Hepatocyte (in vitro differentiated cells): ENCODE data around the gene ABLIM2.

Source experiments
- CTCF ChIP-seq: fragments of 200-600 bp; sonication (generic); IDR thresholded peaks from 2 replicates; pipeline ENCODE4 v1.5.1; 2016; ENCODE audit warnings: antibody characterized with exemption, mild to moderate bottlenecking; ENCODE audit not compliant: poor library complexity
- EZH2 ChIP-seq: fragments of 200-600 bp; sonication (generic); IDR thresholded peaks from 2 replicates; pipeline ENCODE4 v1.6.1; 2016; ENCODE audit warnings: antibody characterized with exemption, mild to moderate bottlenecking, borderline replicate concordance
- EZH2phosphoT487 ChIP-seq: fragments of 200-600 bp; sonication (generic); IDR thresholded peaks from one replicate; pipeline ENCODE4 v1.6.1; 2018; ENCODE audit warnings: antibody characterized with exemption, mild to moderate bottlenecking, low read depth, moderate library complexity; ENCODE audit not compliant: unreplicated experiment, severe bottlenecking

DNA sequence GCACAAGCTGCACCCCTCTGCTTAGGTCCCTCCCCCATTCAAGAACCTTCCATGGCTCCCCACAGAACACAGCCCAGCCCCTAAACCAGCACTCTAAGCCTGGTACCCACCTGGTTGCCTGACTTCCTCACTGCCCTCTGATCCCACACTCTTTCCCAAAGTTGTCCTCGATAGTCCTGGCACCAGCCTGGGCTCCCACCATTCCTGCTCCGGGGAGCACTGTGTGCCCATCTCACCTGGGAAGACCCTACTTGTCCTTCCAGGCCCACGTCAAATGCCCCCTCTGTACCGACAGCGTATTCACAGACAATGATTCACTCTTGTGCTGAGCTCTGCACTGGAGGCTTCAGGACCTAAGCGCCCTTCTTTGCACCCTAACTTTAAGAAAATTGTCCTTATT lies 40.1 kb downstream of the ABLIM2 start:
- TF ChIP-seq EZH2, result no peak
- no peak for TF ChIP-seq CTCF
- no peak for TF ChIP-seq EZH2phosphoT487
